ENCODE results near the gene SUFU.

- no peak for TF ChIP-seq CTCF (IDR thresholded peaks at IDR 0.05; ENCODE audit: control extremely low read depth in 1 of 3, insufficient read depth in 1 of 3, low read depth in 1 of 3, low read length in 3 of 3)
- no peak for TF ChIP-seq YY1 (IDR thresholded peaks at IDR 0.05; ENCODE audit: low read depth, low read length)
- no peak for TF ChIP-seq POLR2A (IDR thresholded peaks at IDR 0.05; ENCODE audit: control extremely low read depth in 1 of 2, low read depth in 2 of 2, low read length in 2 of 2)
- TF ChIP-seq EP300 (IDR thresholded peaks at IDR 0.05; ENCODE audit: borderline replicate concordance in 1 of 2, low read depth in 2 of 2, low read length in 2 of 2), result no peak
- TF ChIP-seq SIN3A (conservative IDR thresholded peaks at IDR 0.05 in 1 of 2, IDR thresholded peaks at IDR 0.05 in 1 of 2; ENCODE audit: low read depth in 1 of 2, low read length in 2 of 2), result no peak
- TF ChIP-seq CHD2 (IDR thresholded peaks at IDR 0.05; ENCODE audit: low read length), result no peak
- TF ChIP-seq RAD21 (IDR thresholded peaks at IDR 0.05 in 1 of 2, conservative IDR thresholded peaks at IDR 0.05 in 1 of 2; ENCODE audit: low read depth in 2 of 2, low read length in 2 of 2), result no peak
- no peak for TF ChIP-seq EZH2 (IDR thresholded peaks at IDR 0.05; ENCODE audit: low read depth, low read length, severe bottlenecking)
- TF ChIP-seq E2F6 (IDR thresholded peaks at IDR 0.05), result no peak
Observed at GRCh38 chr10:102630663-102631062, 126.9 kb downstream of the SUFU start.

Measured in H1 (cell line).